Coronary artery (tissue), 2 donors: ENCODE measurements around the gene OPCML.

Experiments
- DNase-seq: peaks from one replicate; pipeline ENCODE4 v3.0.0-alpha.2; 2017; ENCODE audit warnings: low spot score
- H3K27ac ChIP-seq, 2 donors: fragments of 200-600 bp; sonication (generic); one replicate each; pipeline ENCODE4 v1.5.1; 2016 to 2019
- H3K4me3 ChIP-seq: fragments of 200-600 bp; sonication (generic); 2 replicates; pipeline ENCODE4 v1.5.1; 2016; ENCODE audit warnings: mild to moderate bottlenecking, moderate library complexity
- CTCF ChIP-seq: fragments of 200-600 bp; sonication (generic); IDR thresholded peaks from one replicate; pipeline ENCODE4 v1.5.1; 2019; ENCODE audit warnings: antibody characterized with exemption

Gene OPCML

GRCh38 chr11:133300666-133301065, 231.6 kb downstream of the OPCML start:
- H3K27ac ChIP-seq, result no peak overlapping the region
- no peak for TF ChIP-seq CTCF
- DNase-seq, result no peak
- H3K4me3 ChIP-seq, result no peak overlapping the region

GRCh38 chr11:133291780-133292179, 240.5 kb downstream of the OPCML start:
- Histone ChIP-seq H3K4me3 (no peak overlapping the region), H3K27ac (no peak overlapping the region)
- no peak for DNase-seq
- TF ChIP-seq CTCF, result no peak

- no peak for DNase-seq
- TF ChIP-seq CTCF, result no peak
- Histone ChIP-seq H3K4me3 (no peak overlapping the region), H3K27ac (no peak overlapping the region)
Observed at GRCh38 chr11:133285359-133285758, 246.9 kb downstream of the OPCML start.

GRCh38 chr11:133284156-133284555, 248.1 kb downstream of the OPCML start:
- DNase-seq, result no peak
- Histone ChIP-seq H3K27ac (no peak overlapping the region), H3K4me3 (no peak overlapping the region)
- no peak for TF ChIP-seq CTCF

GRCh38 chr11:133277886-133278285, 254.4 kb downstream of the OPCML start:
- H3K4me3 ChIP-seq, result no peak overlapping the region
- DNase-seq, result no peak
- H3K27ac ChIP-seq, result no peak overlapping the region
- TF ChIP-seq CTCF, result no peak

- no peak for TF ChIP-seq CTCF
- Histone ChIP-seq H3K4me3 (no peak overlapping the region), H3K27ac (no peak overlapping the region)
- DNase-seq, result no peak
Observed at GRCh38 chr11:133271871-133272776, 260.2 kb downstream of the OPCML start.

GRCh38 chr11:133271206-133271605, 261.1 kb downstream of the OPCML start:
- Histone ChIP-seq H3K4me3 (no peak overlapping the region), H3K27ac (no peak overlapping the region)
- no peak for TF ChIP-seq CTCF
- DNase-seq, result no peak
